ENCODE results near the gene MTA3.
A peak's percentile ranks its signal among the peaks of the same experiment; 100 is the strongest.

Gene MTA3

DNA sequence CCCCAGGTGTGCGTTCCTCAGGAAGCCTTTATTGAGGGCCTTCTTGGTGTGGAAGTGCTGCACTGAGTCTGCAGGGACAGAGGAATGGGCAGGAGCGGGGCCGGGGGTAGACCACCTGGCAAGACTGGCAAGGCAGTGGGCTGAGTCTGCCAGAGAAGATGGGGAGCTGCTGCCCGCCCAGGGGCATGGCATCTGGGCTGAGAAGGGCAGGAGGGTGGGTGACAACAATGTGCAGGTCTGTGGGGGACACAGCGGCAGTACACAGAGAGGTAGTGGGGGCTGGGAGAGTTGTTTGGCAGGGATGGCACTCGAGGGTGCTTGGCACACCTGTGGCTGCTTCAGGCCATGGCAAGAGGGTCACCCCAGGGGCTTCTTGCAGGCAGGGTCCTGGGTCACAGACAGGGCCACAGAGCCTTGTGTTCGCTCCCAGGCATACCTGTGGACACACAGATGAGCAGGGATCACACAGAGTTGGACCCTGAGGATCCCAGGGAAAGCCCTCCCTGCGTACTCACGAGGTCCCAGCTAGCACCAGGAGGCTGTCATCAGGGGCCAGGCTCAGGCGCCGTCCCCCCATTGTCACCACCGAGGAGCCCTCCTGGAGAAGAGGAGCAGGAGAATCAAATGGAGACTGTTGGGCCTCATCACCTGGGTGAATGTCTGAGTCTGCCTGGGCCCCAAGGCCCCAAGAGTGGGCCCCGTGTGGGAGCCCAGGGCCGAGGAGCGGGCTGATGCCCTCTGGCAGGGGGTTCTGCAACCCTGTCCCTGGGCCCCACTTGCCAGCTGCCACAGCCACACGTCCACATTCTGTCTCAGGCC lies 198.9 kb downstream of the MTA3 start:
- H3K4me3 ChIP-seq (ENCODE audit: control insufficient read depth, low read depth, low read length): no peak overlapping the region
- TF ChIP-seq, protein P1, sequence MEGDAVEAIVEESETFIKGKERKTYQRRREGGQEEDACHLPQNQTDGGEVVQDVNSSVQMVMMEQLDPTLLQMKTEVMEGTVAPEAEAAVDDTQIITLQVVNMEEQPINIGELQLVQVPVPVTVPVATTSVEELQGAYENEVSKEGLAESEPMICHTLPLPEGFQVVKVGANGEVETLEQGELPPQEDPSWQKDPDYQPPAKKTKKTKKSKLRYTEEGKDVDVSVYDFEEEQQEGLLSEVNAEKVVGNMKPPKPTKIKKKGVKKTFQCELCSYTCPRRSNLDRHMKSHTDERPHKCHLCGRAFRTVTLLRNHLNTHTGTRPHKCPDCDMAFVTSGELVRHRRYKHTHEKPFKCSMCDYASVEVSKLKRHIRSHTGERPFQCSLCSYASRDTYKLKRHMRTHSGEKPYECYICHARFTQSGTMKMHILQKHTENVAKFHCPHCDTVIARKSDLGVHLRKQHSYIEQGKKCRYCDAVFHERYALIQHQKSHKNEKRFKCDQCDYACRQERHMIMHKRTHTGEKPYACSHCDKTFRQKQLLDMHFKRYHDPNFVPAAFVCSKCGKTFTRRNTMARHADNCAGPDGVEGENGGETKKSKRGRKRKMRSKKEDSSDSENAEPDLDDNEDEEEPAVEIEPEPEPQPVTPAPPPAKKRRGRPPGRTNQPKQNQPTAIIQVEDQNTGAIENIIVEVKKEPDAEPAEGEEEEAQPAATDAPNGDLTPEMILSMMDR (conservative IDR thresholded peaks at IDR 0.05; ENCODE audit: control insufficient read depth, insufficient read depth, low read depth, low read length): no peak
- no peak for DNase-seq (ENCODE audit: low read depth)

DNA sequence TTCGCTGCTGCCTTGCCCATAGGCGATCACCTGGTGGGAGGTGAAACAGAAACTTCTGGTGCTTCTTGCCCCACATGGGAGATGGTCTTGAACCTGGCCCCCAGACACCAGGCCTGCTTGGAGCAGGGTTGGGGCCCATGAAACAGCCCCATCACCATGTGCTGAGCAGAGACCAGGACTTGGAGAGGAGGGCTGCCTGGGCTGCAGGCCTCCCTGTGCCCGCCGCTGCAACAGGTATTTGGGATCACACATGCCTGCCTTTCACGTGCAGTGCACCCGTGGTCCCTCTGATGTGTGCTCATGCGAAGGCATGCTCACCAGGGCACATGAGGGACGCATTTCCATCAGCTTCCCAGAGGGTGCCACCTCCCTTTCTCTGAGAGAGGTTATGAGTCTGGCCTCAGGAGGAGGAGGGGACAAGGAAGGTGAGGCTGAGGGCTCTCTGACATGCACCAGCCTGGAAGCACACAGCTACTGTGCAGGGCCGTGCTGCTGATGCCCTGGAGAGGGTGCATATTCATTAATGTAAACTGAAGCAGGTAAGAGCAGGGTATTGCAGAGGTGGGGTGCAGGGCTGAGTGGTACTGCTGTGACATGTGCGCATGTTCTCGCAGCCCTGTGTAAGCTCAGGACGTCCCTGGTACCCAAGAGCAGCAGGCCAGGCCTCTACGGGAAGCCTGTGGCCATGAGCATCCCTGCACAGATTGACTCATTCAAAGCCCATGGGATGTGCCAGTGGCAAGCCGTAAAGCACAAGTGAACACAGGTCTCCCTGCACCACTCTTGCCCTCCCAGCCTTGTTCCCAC lies 199.7 kb downstream of the MTA3 start:
- TF ChIP-seq, protein P1 (conservative IDR thresholded peaks at IDR 0.05; ENCODE audit: control insufficient read depth, insufficient read depth, low read depth, low read length): no peak
- H3K4me3 ChIP-seq (ENCODE audit: control insufficient read depth, low read depth, low read length): no peak overlapping the region
- DNase-seq (ENCODE audit: low read depth): no peak

DNA sequence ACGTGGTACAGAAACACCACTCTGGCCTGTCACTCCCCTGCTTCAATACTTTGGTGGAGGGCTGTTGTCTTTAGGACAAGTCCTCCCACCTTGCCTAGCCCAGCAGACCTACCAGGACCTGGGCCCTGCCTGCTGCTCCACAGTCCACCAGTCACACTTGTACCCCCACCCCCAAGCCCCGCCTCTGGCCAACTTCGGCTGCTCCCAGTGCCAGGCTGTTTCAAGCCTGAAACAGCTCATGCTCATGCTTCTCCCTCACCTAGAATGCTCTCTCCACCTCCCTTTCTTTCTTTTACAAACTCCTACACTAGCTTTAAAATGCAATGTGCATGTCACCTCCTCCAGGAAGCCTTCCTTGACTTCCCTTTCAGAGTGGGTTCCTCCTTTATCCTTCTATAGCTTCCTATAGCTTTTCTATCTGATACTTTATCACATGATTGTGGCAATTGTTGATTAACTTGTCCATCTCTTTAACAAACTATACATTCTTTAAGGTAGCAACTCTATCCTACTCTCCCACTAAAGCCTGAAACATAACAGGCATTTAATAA lies 200.3 kb downstream of the MTA3 start:
- no peak for DNase-seq (ENCODE audit: low read depth)
- H3K4me3 ChIP-seq (ENCODE audit: control insufficient read depth, low read depth, low read length): no peak overlapping the region
- TF ChIP-seq, protein P1 (conservative IDR thresholded peaks at IDR 0.05; ENCODE audit: control insufficient read depth, insufficient read depth, low read depth, low read length): no peak

DNA sequence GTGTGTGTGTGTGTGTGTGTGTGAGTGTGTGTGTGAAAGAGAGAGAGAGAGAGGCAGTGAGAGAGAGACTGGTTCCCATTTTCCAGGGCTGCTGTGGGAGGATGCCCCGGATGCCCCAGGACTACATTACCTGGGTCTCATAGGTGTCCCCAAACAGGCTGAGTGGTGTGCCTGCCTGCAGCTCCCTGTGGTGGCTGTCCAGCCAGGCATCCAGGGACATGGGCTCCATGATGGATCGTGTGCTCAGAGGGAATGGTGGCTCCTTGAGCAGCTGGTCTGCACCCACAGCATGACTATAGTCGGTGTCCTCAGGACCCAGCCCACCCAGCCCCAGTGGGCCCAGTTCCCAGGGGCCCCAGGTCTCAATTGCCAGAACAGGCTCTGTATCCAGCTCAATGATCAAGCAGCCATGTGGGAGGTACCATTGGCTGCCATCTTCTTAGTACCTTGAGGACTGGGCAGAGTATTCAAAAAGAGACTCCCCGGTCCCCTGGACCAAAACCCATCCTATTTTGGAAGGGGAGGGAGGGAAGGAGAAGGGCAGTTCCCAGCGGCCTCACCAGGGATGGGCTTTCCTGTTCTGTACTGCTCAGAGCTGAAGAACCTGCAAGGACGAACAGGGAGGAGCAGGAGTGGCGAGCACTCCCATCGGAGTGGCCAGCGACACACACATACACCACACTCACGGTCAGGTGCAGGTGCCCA lies 201.3 kb downstream of the MTA3 start:
- TF ChIP-seq, protein P1 (conservative IDR thresholded peaks at IDR 0.05; ENCODE audit: control insufficient read depth, insufficient read depth, low read depth, low read length): no peak
- DNase-seq (ENCODE audit: low read depth): no peak
- H3K4me3 ChIP-seq (ENCODE audit: control insufficient read depth, low read depth, low read length): no peak overlapping the region

DNA sequence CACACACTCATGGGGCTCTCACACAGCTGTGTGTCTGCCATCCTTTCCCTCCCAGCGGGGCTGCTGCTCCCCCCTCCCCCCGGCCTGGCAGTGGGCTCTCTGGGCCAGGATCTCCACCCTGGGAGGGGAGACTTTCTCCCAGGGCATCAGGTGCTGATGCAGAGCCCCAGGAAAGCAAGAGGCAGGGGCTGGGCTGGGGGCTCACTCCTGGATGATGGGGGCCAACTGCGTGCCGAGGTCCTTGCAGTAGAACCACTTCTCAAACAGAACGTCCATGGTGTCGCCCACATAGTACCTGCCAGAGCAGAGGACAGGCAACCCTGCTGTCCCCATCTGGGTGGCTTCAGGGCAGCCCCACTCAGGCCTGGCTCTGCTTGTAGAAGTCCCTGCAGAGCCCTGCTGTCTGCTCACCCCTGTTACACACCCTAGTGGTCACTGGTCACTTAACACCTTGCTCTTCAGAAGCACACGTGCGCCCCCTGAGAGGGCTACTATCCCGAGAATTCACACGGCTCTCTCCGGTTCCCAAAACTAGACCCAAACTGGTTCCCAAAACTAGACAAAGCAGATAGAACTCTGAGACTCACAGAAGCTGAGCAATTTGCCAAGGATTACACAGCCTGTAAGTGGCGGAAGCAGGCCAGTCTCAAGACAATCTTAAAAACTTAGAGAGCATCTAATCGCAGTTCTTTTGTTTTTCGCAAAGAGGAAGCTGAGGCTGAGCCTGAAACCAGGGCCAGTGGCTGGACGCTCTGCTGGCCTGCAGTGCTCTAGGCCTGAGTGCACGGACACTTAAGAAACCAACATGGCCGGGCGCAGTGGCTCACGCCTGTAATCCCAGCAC lies 202.1 kb downstream of the MTA3 start:
- DNase-seq (ENCODE audit: low read depth): peak; percentile 56
- TF ChIP-seq, protein P1 (conservative IDR thresholded peaks at IDR 0.05; ENCODE audit: control insufficient read depth, insufficient read depth, low read depth, low read length): peak; percentile 49
- H3K4me3 ChIP-seq (ENCODE audit: control insufficient read depth, low read depth, low read length): no peak overlapping the region
